ENCODE measurements around the gene MFAP2. TPM values are rescaled to one million over a fixed set of nuclear protein-coding genes. Genes with fewer than 3 reads are reported as not detected.

MFAP2 gene
- total and polyA plus RNA-seq, 8 donors = 2.7 to 31.5 (median 9.0) TPM; not detected in 1

GRCh38 chr1:17023102-17023501 lies 42.7 kb upstream of the MFAP2 start:
- H3K36me3 ChIP-seq = peaks cover 72 to 100% (median 100%) of the 10 kb centered on the region in 4 donors
- no peaks in the 10 kb centered on the region for H3K9me3 ChIP-seq
- no peaks in the 10 kb centered on the region for H3K27me3 ChIP-seq
- TF ChIP-seq CTCF (IDR thresholded peaks at IDR 0.05) (no peak), POLR2AphosphoS5 (IDR thresholded peaks at IDR 0.05) (no peak), POLR2A (IDR thresholded peaks at IDR 0.05) (no peak), EP300 (IDR thresholded peaks at IDR 0.05) (no peak)
- intact Hi-C loops (cut with DNase I; ENCODE audit: low total_unique reads) = no loop called here
- 59 to 79% (median 69%) methylated on average over 4 of the region's 4 CpGs for WGBS, 5 donors
- DNase-seq = no peak
- no peak overlapping the region for H3K4me3 ChIP-seq
- no peak overlapping the region for H3K27ac ChIP-seq
- H3K4me1 ChIP-seq = peaks cover 2 to 10% (median 7%) of the 10 kb centered on the region in 4 donors

- Histone ChIP-seq H3K36me3 (peaks cover 69 to 98% (median 95%) of the 10 kb centered on the region in 4 donors), H3K9me3 (no peaks in the 10 kb centered on the region), H3K4me3 (no peak overlapping the region), H3K4me1 (no peaks in the 10 kb centered on the region), H3K27ac (no peak overlapping the region), H3K27me3 (no peaks in the 10 kb centered on the region)
- intact Hi-C loops (cut with DNase I; ENCODE audit: low total_unique reads) = no loop called here
- WGBS, 5 donors = 82 to 95% (median 90%) methylated on average over 10 of the region's 10 CpGs
- no peak for DNase-seq
- TF ChIP-seq POLR2A (IDR thresholded peaks at IDR 0.05) (no peak), CTCF (IDR thresholded peaks at IDR 0.05) (no peak), EP300 (IDR thresholded peaks at IDR 0.05) (no peak), POLR2AphosphoS5 (IDR thresholded peaks at IDR 0.05) (no peak)
Observed at GRCh38 chr1:17021896-17022295, 41.5 kb upstream of the MFAP2 start.

- intact Hi-C loops (cut with DNase I; ENCODE audit: low total_unique reads) = no loop called here
- Histone ChIP-seq H3K27ac (no peak overlapping the region), H3K27me3 (no peaks in the 10 kb centered on the region), H3K4me1 (no peaks in the 10 kb centered on the region), H3K4me3 (no peak overlapping the region), H3K9me3 (no peaks in the 10 kb centered on the region), H3K36me3 (peaks cover 60 to 84% (median 81%) of the 10 kb centered on the region in 4 donors)
- WGBS, 5 donors = 90 to 98% (median 97%) methylated on average over 1 to 2 of the region's 2 CpGs
- no peak for DNase-seq
- TF ChIP-seq EP300 (IDR thresholded peaks at IDR 0.05) = no peak
- no peak for TF ChIP-seq POLR2A (IDR thresholded peaks at IDR 0.05)
- no peak for TF ChIP-seq CTCF (IDR thresholded peaks at IDR 0.05)
- no peak for TF ChIP-seq POLR2AphosphoS5 (IDR thresholded peaks at IDR 0.05)
Observed at GRCh38 chr1:17020502-17020901, 40.1 kb upstream of the MFAP2 start.

GRCh38 chr1:17018849-17019248 lies 38.4 kb upstream of the MFAP2 start:
- intact Hi-C loops (cut with DNase I; ENCODE audit: low total_unique reads) = no loop called here
- Histone ChIP-seq H3K36me3 (peaks cover 51 to 68% (median 65%) of the 10 kb centered on the region in 4 donors), H3K4me3 (no peak overlapping the region), H3K4me1 (no peaks in the 10 kb centered on the region), H3K9me3 (no peaks in the 10 kb centered on the region), H3K27me3 (no peaks in the 10 kb centered on the region), H3K27ac (no peak overlapping the region)
- WGBS, 5 donors = 17 to 35% (median 32%) methylated on average over 1 of the region's 1 CpG
- DNase-seq = no peak
- no peak for TF ChIP-seq EP300 (IDR thresholded peaks at IDR 0.05)
- no peak for TF ChIP-seq POLR2AphosphoS5 (IDR thresholded peaks at IDR 0.05)

- Histone ChIP-seq H3K9me3 (no peaks in the 10 kb centered on the region), H3K4me3 (no peak overlapping the region), H3K36me3 (peaks cover 39 to 54% (median 51%) of the 10 kb centered on the region in 4 donors), H3K27ac (no peak overlapping the region), H3K27me3 (no peaks in the 10 kb centered on the region), H3K4me1 (peaks cover 0 to 4% (median 2%) of the 10 kb centered on the region in 4 donors)
- intact Hi-C loops (cut with DNase I; ENCODE audit: low total_unique reads) = no loop called here
- no peak for DNase-seq
- WGBS, 5 donors = 92 to 97% (median 94%) methylated on average over 7 of the region's 7 CpGs
- TF ChIP-seq POLR2A (IDR thresholded peaks at IDR 0.05) (no peak), EP300 (IDR thresholded peaks at IDR 0.05) (no peak), POLR2AphosphoS5 (IDR thresholded peaks at IDR 0.05) (no peak), CTCF (IDR thresholded peaks at IDR 0.05) (no peak)
Observed at GRCh38 chr1:17017435-17017834, 37.0 kb upstream of the MFAP2 start.
